NB4 (cell line): Measurements from ENCODE around the gene GGT6.

Experiments
- DNase-seq: peaks from one replicate; pipeline ENCODE4 v3.0.0; 2010; ENCODE audit warnings: low read depth
- H3K4me3 ChIP-seq: one replicate; pipeline ENCODE4 v1.5.1; 2011; ENCODE audit warnings: mild to moderate bottlenecking, low read depth, low read length, moderate library complexity
- MYC ChIP-seq: IDR thresholded peaks from 2 replicates; pipeline ENCODE4 v1.6.1; 2011; ENCODE audit warnings: low read depth, low read length
- POLR2A ChIP-seq: IDR thresholded peaks from 2 replicates; pipeline ENCODE4 v1.6.1; 2011; ENCODE audit warnings: mild to moderate bottlenecking; ENCODE audit not compliant: insufficient read length; ENCODE audit errors: extremely low read depth
- TF ChIP-seq, protein P1 (sequence below): IDR thresholded peaks from 2 replicates; pipeline ENCODE4 v1.6.1; 2011; ENCODE audit warnings: low read depth, low read length
- TF ChIP-seq, protein P2 (sequence below): IDR thresholded peaks from one replicate; pipeline ENCODE4 v1.5.1; 2012; ENCODE audit warnings: low read depth, low read length

Gene GGT6

DNA sequence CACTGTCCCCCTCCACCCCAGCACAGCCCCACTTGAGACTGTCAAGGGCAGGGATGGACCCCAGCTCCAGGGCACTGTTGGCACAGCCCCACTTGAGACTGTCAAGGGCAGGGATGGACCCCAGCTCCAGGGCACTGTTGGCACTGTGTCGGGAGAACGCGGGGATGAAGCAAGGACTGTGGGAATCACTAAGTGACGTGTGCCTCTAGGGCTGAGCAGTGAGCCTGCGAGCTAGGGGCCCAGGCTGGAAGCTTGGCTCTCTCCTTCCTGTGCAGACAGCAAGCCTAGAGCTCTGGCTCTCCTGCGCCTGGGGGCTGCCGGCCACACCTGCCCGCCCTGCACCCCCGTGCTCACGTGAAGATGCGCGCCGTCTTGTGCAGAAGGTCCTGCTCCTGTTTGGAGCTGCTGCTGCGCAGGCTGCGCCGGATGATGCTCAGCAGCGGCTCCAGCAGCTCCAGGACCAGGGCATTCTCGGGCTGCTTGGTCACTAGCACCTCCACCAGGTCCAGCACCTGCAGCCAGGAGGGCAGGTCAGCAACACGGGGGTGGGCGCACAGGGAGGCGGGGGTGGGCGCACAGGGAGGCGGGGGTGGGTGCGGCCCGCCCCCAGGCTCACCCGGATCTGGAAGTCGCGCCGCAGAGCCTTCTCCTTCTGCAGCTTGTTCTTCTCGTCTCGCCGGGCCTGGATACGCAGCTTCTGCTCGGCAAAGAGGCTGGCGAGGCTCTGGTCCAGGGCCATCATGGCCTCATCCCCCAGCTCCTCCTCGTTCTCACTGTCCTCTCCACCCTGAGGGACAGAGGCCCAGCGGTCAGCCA lies 16.0 kb downstream of the GGT6 start:
- H3K4me3 ChIP-seq, result no peak overlapping the region
- no peak for TF ChIP-seq MYC
- TF ChIP-seq, protein P1, sequence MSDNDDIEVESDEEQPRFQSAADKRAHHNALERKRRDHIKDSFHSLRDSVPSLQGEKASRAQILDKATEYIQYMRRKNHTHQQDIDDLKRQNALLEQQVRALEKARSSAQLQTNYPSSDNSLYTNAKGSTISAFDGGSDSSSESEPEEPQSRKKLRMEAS, result no peak
- TF ChIP-seq, protein P2, sequence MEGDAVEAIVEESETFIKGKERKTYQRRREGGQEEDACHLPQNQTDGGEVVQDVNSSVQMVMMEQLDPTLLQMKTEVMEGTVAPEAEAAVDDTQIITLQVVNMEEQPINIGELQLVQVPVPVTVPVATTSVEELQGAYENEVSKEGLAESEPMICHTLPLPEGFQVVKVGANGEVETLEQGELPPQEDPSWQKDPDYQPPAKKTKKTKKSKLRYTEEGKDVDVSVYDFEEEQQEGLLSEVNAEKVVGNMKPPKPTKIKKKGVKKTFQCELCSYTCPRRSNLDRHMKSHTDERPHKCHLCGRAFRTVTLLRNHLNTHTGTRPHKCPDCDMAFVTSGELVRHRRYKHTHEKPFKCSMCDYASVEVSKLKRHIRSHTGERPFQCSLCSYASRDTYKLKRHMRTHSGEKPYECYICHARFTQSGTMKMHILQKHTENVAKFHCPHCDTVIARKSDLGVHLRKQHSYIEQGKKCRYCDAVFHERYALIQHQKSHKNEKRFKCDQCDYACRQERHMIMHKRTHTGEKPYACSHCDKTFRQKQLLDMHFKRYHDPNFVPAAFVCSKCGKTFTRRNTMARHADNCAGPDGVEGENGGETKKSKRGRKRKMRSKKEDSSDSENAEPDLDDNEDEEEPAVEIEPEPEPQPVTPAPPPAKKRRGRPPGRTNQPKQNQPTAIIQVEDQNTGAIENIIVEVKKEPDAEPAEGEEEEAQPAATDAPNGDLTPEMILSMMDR, result no peak
- no peak for TF ChIP-seq POLR2A
- DNase-seq, result no peak

DNA sequence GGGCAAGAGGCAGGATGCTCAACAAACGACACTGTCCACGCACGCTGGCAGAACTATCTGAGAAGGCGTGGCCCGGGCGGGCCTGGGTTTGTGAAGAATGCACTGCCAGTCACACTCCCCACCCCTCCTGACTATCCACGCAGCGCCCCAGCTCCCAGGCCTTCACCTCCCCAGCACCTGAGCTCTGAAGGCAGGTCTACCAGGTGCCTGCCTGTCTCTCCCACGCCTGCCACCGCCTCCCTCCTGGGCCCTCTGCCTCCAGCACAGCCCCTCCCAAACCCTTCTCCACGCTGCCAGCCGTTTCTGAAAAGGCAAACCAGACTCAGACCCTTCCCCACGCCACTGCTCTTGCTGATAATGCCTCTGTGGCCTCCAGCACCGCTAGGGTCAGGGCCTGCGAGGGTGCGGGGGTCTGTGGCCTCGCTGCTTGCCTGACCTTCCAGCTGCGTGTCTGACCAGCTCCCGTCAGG lies 16.8 kb downstream of the GGT6 start:
- no peak for DNase-seq
- H3K4me3 ChIP-seq, result no peak overlapping the region
- TF ChIP-seq, protein P2, result no peak
- no peak for TF ChIP-seq MYC
- no peak for TF ChIP-seq POLR2A
- TF ChIP-seq, protein P1, result no peak

DNA sequence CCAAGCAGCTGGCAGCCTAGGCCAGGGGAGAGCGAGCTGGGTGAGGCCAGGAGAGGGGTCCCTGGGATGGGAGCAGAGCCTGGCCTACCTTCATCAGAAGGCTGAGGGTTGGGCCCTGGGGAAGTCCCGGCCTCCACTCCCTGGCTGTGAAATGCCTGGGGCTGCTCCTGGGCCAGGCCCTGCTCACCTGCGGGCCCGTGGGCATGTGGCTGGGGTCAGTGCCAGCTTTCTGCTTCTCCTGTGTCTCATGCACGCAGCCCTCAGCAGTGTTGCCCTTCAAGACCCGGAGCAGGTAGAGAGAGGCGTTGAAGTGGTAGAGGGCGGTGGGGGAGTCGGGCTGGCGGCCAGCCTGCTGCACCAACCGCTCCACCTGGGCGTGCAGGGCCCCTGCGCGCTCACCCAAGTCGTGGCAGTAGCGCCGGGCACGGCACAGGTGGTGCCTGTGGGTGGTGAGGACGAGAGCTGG lies 17.6 kb downstream of the GGT6 start:
- no peak overlapping the region for H3K4me3 ChIP-seq
- no peak for DNase-seq
- TF ChIP-seq MYC, result no peak
- TF ChIP-seq POLR2A, result no peak
- TF ChIP-seq, protein P2, result no peak

DNA sequence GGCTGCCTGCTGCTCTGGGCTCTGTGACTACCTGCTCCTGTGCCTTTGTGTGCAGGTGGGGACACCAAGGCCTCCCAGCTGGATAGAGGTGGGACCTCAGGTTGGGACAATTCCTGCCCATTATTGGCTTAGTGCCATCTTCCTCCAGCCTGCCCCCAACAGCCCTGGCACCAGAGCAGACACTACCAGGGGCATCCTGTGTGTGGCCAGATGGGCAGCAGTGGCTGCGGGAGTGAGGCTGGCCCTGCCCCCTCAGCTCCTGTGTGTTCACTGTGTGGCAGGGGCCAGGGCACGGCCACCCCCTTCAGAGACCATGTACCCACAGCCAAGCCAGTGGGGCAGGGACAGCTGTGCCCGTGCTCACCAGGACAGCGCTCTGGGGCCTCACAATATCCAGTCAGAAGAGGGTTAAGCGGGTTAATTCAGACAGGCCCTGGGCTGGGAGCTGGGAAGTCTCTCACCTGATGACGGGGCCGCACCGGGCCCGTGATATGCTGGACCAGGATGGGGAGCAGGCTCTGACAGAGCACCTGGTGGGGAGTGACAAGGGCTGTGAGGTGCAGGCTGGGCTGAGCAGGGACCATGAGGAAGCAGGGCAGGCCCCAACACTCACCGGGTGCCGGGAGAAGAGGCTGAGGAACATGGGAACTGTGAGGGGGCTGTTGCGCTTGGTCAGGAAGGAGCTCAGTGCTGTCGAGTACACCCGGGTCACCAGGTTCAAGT lies 18.2 kb downstream of the GGT6 start:
- TF ChIP-seq MYC, result no peak
- TF ChIP-seq, protein P1, result no peak
- TF ChIP-seq POLR2A, result no peak
- TF ChIP-seq, protein P2, result no peak
- no peak for DNase-seq
- H3K4me3 ChIP-seq, result no peak overlapping the region

DNA sequence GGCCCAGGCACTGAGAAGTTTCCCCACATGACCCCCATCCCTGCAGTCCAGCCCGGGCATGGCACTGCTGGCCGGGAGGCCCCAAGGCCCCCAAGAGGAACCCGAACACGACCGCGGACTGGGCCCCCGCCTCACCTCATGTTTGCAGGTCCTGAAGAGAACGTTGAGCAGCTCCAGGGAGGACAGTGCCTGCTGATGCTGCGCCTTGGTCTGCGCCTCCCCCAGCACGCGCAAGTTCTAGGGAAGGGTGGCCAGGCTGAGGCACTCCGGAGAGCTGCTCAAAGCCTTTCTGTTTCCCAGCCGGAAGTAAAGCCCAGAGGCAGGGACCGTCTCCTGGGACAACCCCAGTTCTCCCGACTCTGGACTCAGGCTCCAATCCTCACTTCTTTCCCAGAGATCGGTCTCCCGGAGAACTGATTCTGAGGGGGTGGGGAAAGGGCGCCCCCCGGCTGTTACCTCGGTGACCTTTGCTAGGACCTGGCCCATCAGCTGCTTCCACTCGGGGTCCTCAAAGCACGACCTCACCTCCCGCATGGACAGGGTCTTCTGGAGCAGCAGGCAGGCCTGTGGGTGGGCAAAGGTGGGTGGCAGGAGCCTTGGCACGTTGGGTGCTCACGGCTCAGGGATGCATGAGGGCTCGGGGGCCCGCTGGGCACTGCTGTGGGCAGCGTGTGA lies 18.9 kb downstream of the GGT6 start:
- TF ChIP-seq, protein P2, result peak; percentile 5
- TF ChIP-seq, protein P1, result no peak
- no peak for DNase-seq
- no peak overlapping the region for H3K4me3 ChIP-seq
